ENCODE data around the gene GLCE.

- TF ChIP-seq SMAD4 (CRISPR knock-in tag; IDR thresholded peaks at IDR 0.05): no peak
- TF ChIP-seq CTCF (IDR thresholded peaks at IDR 0.05): no peak
- TF ChIP-seq ATF2 (CRISPR knock-in tag; IDR thresholded peaks at IDR 0.05; ENCODE audit: borderline replicate concordance, low read depth): no peak
- TF ChIP-seq ZBTB21 (CRISPR knock-in tag; IDR thresholded peaks at IDR 0.05; ENCODE audit: borderline replicate concordance): no peak
- no peak for TF ChIP-seq MAX (CRISPR knock-in tag; IDR thresholded peaks at IDR 0.05)
- TF ChIP-seq FOXP4 (CRISPR knock-in tag; IDR thresholded peaks at IDR 0.05): no peak
- TF ChIP-seq ELF4 (CRISPR knock-in tag; IDR thresholded peaks at IDR 0.05; ENCODE audit: low read depth): no peak
- TF ChIP-seq SP1 (CRISPR knock-in tag; conservative IDR thresholded peaks at IDR 0.05): no peak
- no peak for TF ChIP-seq ZNF138 (CRISPR knock-in tag; conservative IDR thresholded peaks at IDR 0.05)
- no peak for TF ChIP-seq ZNF425 (CRISPR knock-in tag; conservative IDR thresholded peaks at IDR 0.05)
- no peak for TF ChIP-seq ATF6 (CRISPR knock-in tag; IDR thresholded peaks at IDR 0.05)
- TF ChIP-seq MLX (CRISPR knock-in tag; IDR thresholded peaks at IDR 0.05): no peak
- no peak for TF ChIP-seq TEAD1 (CRISPR knock-in tag; IDR thresholded peaks at IDR 0.05)
Measured at GRCh38 chr15:69222002-69222474, 61.6 kb downstream of the GLCE start.

Measured in WTC11 (cell line).